Neural crest cell (in vitro differentiated cells): ENCODE data around the gene LETMD1. TPM values are rescaled to one million over a fixed set of nuclear protein-coding genes. Genes with fewer than 3 reads are reported as not detected.

Source experiments
- DNase-seq: peaks from one replicate; pipeline ENCODE4 v3.0.0; 2021; ENCODE audit warnings: low read depth, mixed read lengths, low spot score
- H3K27ac Mint-ChIP-seq: one replicate; pipeline ENCODE4 v1.8.0; 2021; ENCODE audit warnings: mild to moderate bottlenecking, mixed read lengths; ENCODE audit not compliant: unreplicated experiment
- H3K27me3 Mint-ChIP-seq: 2 replicates; pipeline ENCODE4 v1.8.0; 2021; ENCODE audit warnings: low read depth, mild to moderate bottlenecking, mixed read lengths
- H3K36me3 Mint-ChIP-seq: 2 replicates; pipeline ENCODE4 v1.8.0; 2021; ENCODE audit warnings: low read depth, mild to moderate bottlenecking, mixed read lengths
- H3K4me1 Mint-ChIP-seq: 2 replicates; pipeline ENCODE4 v1.8.0; 2021; ENCODE audit warnings: mixed read lengths
- H3K4me3 Mint-ChIP-seq: one replicate; pipeline ENCODE4 v1.8.0; 2021; ENCODE audit warnings: mild to moderate bottlenecking, mixed read lengths
- H3K9me3 Mint-ChIP-seq: 2 replicates; pipeline ENCODE4 v1.8.0; 2021; ENCODE audit warnings: mixed read lengths
- total RNA-seq: library from RNA; stranded (reverse); gene quantifications from 2 replicates; pipeline ENCODE4 v1.2.1, GENCODE V29; 2021
- TF ChIP-seq, protein P1 (sequence below): fragments of 200-600 bp; sonication (generic); conservative IDR thresholded peaks from 2 replicates; pipeline ENCODE4 v1.5.0; 2021; ENCODE audit warnings: antibody characterized with exemption, mild to moderate bottlenecking

The LETMD1 gene
- total RNA-seq, 1 donor from 2014 or later, result 43.2 TPM

DNA sequence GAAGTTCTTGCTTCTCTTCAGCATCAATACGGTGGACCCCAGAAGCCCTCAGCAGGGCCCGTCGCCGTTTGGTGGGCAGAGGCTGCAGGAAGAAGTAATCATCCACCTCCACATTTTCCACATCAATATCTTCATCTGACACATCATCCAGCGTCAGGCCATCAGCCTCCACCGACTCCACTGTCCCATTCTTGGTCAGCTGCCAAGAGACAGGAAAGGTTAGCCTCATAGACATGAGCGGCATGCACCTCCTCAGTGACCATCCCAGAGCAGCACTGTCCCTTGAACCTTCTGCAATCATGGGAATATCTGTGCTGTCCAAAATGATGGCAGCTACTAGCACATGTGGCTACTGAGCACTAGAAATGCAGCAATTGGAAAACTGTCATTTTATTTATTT lies 19.6 kb downstream of the LETMD1 start:
- no peaks in the 10 kb centered on the region for H3K9me3 Mint-ChIP-seq
- no peaks in the 10 kb centered on the region for H3K4me1 Mint-ChIP-seq
- DNase-seq, result no peak
- H3K36me3 Mint-ChIP-seq, result peaks cover 17% of the 10 kb centered on the region
- peak overlapping the region; percentile 10 for H3K27ac Mint-ChIP-seq
- H3K27me3 Mint-ChIP-seq, result no peaks in the 10 kb centered on the region
- TF ChIP-seq, protein P1, sequence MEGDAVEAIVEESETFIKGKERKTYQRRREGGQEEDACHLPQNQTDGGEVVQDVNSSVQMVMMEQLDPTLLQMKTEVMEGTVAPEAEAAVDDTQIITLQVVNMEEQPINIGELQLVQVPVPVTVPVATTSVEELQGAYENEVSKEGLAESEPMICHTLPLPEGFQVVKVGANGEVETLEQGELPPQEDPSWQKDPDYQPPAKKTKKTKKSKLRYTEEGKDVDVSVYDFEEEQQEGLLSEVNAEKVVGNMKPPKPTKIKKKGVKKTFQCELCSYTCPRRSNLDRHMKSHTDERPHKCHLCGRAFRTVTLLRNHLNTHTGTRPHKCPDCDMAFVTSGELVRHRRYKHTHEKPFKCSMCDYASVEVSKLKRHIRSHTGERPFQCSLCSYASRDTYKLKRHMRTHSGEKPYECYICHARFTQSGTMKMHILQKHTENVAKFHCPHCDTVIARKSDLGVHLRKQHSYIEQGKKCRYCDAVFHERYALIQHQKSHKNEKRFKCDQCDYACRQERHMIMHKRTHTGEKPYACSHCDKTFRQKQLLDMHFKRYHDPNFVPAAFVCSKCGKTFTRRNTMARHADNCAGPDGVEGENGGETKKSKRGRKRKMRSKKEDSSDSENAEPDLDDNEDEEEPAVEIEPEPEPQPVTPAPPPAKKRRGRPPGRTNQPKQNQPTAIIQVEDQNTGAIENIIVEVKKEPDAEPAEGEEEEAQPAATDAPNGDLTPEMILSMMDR, result no peak
- H3K4me3 Mint-ChIP-seq, result no peak overlapping the region

DNA sequence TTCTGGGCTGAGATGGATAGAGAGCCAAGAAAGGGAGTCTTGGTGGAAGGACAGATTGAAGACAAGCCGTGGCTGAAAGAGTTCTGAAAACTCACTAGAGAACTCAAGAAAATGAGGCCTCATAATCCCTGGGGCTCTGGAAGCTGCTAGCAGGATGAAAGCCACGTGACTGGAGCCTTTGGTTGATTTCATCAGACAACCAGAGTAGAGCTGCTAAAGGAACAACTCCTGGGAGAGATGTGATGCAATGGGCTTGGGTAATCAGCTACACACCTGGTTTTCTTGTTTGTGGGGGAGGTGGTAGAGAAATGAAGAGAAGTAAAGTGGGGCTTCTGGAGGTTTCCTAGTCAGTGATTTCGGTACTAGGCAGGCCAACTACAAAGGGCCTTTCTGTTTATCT lies 21.9 kb downstream of the LETMD1 start:
- Mint-ChIP-seq H3K4me3 (no peak overlapping the region), H3K27me3 (no peaks in the 10 kb centered on the region), H3K27ac (no peak overlapping the region), H3K9me3 (no peaks in the 10 kb centered on the region), H3K36me3 (peaks cover 16% of the 10 kb centered on the region), H3K4me1 (no peaks in the 10 kb centered on the region)
- no peak for DNase-seq
- TF ChIP-seq, protein P1, result no peak

DNA sequence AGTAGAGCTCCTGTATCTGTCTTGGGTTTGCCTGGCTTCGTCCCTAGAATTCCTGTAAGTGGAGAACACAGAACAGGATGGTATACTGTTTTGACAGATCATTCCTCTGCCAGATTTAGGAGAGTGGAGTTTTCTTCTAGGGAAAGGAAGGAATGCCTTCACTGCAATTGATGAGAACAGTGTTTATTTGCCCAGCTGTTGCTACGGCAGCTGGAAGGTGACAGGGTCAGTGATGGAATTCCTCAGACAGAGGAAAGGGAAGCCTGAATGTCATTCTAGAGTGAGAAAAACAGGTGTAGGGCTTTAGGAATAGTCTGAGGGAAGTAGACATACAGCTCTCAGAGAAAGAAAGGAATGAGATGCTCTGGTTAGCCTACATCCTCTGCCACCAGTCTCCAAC lies 23.5 kb downstream of the LETMD1 start:
- Mint-ChIP-seq H3K4me3 (no peak overlapping the region), H3K27me3 (no peaks in the 10 kb centered on the region), H3K9me3 (no peaks in the 10 kb centered on the region), H3K4me1 (peaks cover 6% of the 10 kb centered on the region), H3K36me3 (peaks cover 16% of the 10 kb centered on the region), H3K27ac (no peak overlapping the region)
- TF ChIP-seq, protein P1, result no peak
- DNase-seq, result no peak

- DNase-seq, result no peak
- Mint-ChIP-seq H3K4me3 (peak overlapping the region; percentile 44), H3K4me1 (peaks cover 24% of the 10 kb centered on the region), H3K27me3 (no peaks in the 10 kb centered on the region), H3K9me3 (no peaks in the 10 kb centered on the region), H3K36me3 (peaks cover 11% of the 10 kb centered on the region), H3K27ac (no peak overlapping the region)
- TF ChIP-seq, protein P1, result no peak
Observed at GRCh38 chr12:51075390-51075789, 27.3 kb downstream of the LETMD1 start.

DNA sequence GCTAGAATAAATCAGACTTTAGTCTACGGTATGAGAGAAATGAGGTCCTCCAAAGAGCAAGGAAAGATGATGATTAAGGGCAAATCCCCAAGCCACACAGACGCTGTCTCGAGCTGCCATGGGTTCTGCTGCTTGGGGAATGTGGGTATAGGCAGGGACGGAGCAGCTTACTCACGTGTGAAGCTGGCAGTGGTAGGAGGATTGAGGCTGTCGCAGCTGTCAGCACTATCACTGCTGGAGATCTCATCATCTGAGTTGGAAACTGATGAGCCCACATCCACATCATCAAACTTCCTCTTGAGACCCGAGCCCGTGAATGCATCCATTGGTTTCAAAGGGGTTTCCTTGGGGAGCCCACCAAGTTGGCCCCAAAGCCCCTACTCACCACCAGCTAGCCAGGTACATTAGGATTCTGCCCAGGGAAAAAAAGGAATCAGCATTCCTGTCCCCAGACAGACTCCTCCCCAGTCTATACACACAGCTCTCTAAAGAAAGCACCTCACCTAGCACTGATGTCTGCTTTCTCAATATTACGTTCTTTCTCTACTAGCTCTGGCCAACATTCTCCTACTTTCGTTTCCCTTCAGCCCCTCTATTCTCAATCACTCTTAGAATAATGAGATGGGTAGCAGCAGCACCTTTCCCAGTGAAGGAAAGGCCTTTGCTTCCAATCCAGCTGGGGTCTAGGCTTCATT lies 28.3 kb downstream of the LETMD1 start:
- H3K4me1 Mint-ChIP-seq, result peaks cover 30% of the 10 kb centered on the region

More for the DNA sequence above, 28.3 kb downstream of the LETMD1 start:
- Mint-ChIP-seq H3K9me3 (no peaks in the 10 kb centered on the region), H3K27me3 (no peaks in the 10 kb centered on the region), H3K4me3 (peak overlapping the region; percentile 11), H3K36me3 (peaks cover 12% of the 10 kb centered on the region), H3K27ac (no peak overlapping the region)
- no peak for DNase-seq
- TF ChIP-seq, protein P1, result no peak
